ENCODE results near the gene EIF4A2.
"Not testable (repeated sequence)": the region's sequence is repeated elsewhere in the genome, so short reads cannot be mapped to it uniquely, and the experiment has no call there.

EIF4A2 gene

GRCh38 chr3:186818956-186819355 is 35.6 kb downstream of the EIF4A2 start:
- H3K4me3 ChIP-seq (ENCODE audit: low read depth, low read length) = no peak overlapping the region
- no peak for DNase-seq (ENCODE audit: low read depth)
- TF ChIP-seq, protein P1, sequence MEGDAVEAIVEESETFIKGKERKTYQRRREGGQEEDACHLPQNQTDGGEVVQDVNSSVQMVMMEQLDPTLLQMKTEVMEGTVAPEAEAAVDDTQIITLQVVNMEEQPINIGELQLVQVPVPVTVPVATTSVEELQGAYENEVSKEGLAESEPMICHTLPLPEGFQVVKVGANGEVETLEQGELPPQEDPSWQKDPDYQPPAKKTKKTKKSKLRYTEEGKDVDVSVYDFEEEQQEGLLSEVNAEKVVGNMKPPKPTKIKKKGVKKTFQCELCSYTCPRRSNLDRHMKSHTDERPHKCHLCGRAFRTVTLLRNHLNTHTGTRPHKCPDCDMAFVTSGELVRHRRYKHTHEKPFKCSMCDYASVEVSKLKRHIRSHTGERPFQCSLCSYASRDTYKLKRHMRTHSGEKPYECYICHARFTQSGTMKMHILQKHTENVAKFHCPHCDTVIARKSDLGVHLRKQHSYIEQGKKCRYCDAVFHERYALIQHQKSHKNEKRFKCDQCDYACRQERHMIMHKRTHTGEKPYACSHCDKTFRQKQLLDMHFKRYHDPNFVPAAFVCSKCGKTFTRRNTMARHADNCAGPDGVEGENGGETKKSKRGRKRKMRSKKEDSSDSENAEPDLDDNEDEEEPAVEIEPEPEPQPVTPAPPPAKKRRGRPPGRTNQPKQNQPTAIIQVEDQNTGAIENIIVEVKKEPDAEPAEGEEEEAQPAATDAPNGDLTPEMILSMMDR (IDR thresholded peaks at IDR 0.05; ENCODE audit: control insufficient read depth, extremely low read depth, insufficient read depth) = no peak

DNA sequence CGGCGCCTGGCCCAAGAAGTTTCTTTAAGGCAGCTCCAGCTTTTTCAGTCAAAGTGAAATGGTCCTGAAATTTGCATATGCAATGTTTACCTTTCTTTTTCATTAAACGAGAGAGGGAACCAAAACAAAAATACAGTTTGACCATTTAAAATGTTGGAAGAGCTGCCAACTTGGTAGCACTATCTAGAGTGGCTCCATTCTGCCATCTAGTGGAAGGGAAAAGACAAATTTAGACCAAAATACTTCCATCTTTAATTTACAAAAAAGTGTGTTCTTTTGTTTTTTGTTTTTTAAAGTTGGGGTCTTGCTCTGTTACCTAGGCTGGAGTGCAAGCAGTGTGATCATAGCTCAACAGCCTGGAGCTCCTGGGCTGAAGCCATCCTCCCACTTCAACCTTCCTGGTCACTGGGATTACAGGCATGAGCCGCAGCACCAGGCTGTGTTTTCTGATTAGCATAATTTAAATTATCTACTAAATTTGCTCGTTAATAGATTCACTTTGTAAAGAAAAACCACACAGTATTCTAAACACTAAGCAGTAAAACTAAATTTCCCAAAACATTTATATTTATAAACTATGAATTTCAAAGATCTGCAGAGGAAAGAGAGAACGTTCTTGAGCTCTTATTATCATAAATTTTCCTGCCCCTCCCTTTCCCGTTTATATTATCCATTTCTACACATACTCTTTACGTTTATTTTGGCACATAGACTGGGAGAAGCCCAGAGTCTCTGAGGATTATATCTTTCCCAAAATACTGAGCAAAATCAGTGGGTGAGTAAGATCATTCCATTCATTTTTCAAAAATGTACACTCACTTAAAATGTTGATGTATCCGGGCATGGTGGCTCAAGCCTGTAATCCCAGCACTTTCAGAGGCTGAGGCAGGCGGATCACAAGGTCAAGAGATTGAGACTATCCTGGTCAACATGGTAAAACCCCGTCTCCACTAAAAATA is 38.3 kb downstream of the EIF4A2 start:
- H3K4me3 ChIP-seq (ENCODE audit: low read depth, low read length) = no peak overlapping the region
- TF ChIP-seq, protein P1 (IDR thresholded peaks at IDR 0.05; ENCODE audit: control insufficient read depth, extremely low read depth, insufficient read depth) = peak; percentile 59
- DNase-seq (ENCODE audit: low read depth) = no peak

DNA sequence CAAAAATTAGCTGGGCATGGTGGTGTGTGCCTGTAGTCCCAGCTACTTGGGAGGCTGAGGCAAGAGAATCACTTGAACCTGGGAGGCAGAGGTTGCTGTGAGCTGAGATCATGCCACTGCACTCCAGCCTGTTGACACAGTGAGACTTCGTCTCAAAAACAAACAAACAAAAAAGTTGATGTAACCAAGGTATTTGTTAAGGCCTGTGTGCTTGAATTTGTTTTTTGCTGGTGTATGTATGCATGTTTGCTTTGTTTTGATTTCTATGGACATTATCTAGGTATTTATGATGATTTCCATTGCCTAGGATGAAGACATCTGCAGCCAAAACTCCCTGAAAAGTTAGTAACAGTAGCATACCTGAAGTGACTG is 39.0 kb downstream of the EIF4A2 start:
- H3K4me3 ChIP-seq (ENCODE audit: low read depth, low read length); DNase-seq (ENCODE audit: low read depth): not testable (repeated sequence)

- no peak overlapping the region for H3K4me3 ChIP-seq (ENCODE audit: low read depth, low read length)
- no peak for DNase-seq (ENCODE audit: low read depth)
- TF ChIP-seq, protein P1 (IDR thresholded peaks at IDR 0.05; ENCODE audit: control insufficient read depth, extremely low read depth, insufficient read depth) = no peak
Observed at GRCh38 chr3:186823386-186823785, 40.0 kb downstream of the EIF4A2 start.

- TF ChIP-seq, protein P1 (IDR thresholded peaks at IDR 0.05; ENCODE audit: control insufficient read depth, extremely low read depth, insufficient read depth) = no peak
- H3K4me3 ChIP-seq (ENCODE audit: low read depth, low read length) = no peak overlapping the region
- no peak for DNase-seq (ENCODE audit: low read depth)
Observed at GRCh38 chr3:186824430-186825139, 41.2 kb downstream of the EIF4A2 start.

- DNase-seq (ENCODE audit: low read depth) = no peak
- TF ChIP-seq, protein P1 (IDR thresholded peaks at IDR 0.05; ENCODE audit: control insufficient read depth, extremely low read depth, insufficient read depth) = no peak
- H3K4me3 ChIP-seq (ENCODE audit: low read depth, low read length) = no peak overlapping the region
Observed at GRCh38 chr3:186825294-186825821, 42.0 kb downstream of the EIF4A2 start.

DNA sequence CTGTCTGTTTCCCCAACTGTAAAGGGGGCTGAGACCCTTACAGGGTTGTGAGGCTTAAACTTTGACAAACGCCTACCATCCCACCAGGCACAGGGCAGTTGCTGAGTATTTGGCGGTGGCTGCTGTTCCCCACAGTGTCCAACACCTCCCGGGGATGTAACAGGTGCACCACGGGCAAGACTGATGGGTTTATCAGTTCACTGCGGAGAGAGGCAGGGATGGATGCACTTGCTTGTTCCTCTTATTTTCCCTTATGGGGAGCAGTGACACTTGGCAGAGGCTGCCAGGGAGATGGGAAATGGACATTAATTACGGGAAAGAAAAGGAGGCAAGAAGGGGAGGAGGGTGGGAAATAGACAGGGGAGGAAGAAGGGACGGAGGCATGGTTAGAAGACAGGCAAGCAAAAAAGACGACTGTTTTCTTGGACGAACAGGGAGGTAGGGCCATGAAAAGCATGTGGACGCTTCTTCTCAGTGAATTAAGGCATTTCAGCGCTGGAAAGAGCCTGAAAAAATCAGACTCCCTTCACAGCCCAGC is 42.6 kb downstream of the EIF4A2 start:
- H3K4me3 ChIP-seq (ENCODE audit: low read depth, low read length) = no peak overlapping the region
- DNase-seq (ENCODE audit: low read depth) = no peak
- TF ChIP-seq, protein P1 (IDR thresholded peaks at IDR 0.05; ENCODE audit: control insufficient read depth, extremely low read depth, insufficient read depth) = no peak
